Bronchial epithelial cell (primary cell): ENCODE results near the gene SETD1A. TPM values are rescaled to one million over a fixed set of nuclear protein-coding genes. Genes with fewer than 3 reads are reported as not detected.

Source experiments
- DNase-seq: peaks from one replicate; pipeline ENCODE4 v3.0.0-alpha.2; 2010; ENCODE audit warnings: low read depth
- FAIRE-seq: peaks from 2 replicates; lab custom pipeline; 2011; peaks lifted over from hg19 to GRCh38; lab: Jason Lieb, UNC
- H3K27me3 ChIP-seq: 2 replicates; pipeline ENCODE4 v1.5.1; 2011; ENCODE audit warnings: low read length; ENCODE audit not compliant: control insufficient read depth, insufficient read depth
- H3K36me3 ChIP-seq: 2 replicates; pipeline ENCODE4 v1.5.1; 2011; ENCODE audit warnings: low read length; ENCODE audit not compliant: control insufficient read depth, insufficient read depth
- H3K4me3 ChIP-seq: 2 replicates; pipeline ENCODE4 v1.5.1; 2011; ENCODE audit warnings: mild to moderate bottlenecking, low read depth, low read length, control low read depth
- CTCF ChIP-seq: IDR thresholded peaks from 2 replicates; pipeline ENCODE4 v1.5.1; 2011; ENCODE audit warnings: mild to moderate bottlenecking, moderate library complexity, low read length, control low read depth, inconsistent platforms; ENCODE audit not compliant: insufficient read depth, severe bottlenecking
- total RNA-seq: library from RNA; depleted of rRNA; stranded (reverse); fragments of >200 nt; gene quantifications from 2 replicates; pipeline ENCODE4 v1.2.1, GENCODE V29; 2014

The SETD1A gene
- total RNA-seq, 1 donor from 2014 or later: 1.3 TPM

DNA sequence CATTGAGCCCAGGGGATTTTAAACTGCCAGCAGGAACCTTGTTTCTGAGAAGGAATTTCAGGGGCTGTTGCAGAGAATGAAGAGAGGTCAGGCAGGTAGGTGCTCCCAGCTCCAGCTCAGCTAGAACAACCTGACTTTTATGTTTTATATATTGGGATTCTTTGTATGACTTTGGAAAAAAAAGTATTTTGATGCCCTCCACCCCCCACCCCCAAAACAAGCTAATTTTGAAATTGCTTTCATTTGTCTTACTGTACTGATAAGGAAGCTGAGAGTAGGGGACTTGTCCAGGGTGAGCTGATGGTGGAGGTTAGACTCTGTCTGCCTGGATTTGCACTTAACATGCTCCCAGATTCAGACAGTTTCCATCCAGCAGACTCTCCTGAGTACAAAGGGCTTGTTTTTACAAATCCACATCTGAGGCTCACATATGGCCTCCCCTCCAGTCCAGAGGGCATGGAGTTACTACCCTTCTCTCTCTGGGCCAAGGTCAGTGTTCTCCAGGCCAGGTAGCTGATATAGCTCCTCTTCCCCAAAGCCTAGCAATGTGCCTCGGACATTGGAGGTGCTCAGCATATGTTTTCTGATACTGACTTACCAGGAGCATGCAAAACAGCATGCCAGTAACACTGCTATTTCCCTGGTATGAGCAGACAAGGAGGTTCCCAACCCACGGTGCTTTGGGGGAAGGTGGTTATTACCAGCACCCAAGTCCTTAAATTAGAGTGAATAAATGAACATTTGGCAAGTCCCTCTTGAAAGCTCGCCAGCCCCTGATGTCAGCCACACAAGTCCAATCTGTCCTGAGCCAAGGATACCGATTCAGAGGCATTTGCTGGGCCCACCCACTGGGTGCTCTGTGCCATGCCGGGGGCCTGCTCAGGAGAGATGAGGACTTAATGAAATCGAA is 41.6 kb downstream of the SETD1A start:
- no peak for TF ChIP-seq CTCF
- no peak for DNase-seq
- FAIRE-seq: no peak
- Histone ChIP-seq H3K27me3 (no peaks in the 10 kb centered on the region), H3K4me3 (no peak overlapping the region), H3K36me3 (no peaks in the 10 kb centered on the region)

GRCh38 chr16:31000671-31001382 is 43.3 kb downstream of the SETD1A start:
- no peak overlapping the region for H3K4me3 ChIP-seq
- TF ChIP-seq CTCF: no peak
- H3K36me3 ChIP-seq: no peaks in the 10 kb centered on the region
- no peak for FAIRE-seq
- no peaks in the 10 kb centered on the region for H3K27me3 ChIP-seq
- DNase-seq: no peak

DNA sequence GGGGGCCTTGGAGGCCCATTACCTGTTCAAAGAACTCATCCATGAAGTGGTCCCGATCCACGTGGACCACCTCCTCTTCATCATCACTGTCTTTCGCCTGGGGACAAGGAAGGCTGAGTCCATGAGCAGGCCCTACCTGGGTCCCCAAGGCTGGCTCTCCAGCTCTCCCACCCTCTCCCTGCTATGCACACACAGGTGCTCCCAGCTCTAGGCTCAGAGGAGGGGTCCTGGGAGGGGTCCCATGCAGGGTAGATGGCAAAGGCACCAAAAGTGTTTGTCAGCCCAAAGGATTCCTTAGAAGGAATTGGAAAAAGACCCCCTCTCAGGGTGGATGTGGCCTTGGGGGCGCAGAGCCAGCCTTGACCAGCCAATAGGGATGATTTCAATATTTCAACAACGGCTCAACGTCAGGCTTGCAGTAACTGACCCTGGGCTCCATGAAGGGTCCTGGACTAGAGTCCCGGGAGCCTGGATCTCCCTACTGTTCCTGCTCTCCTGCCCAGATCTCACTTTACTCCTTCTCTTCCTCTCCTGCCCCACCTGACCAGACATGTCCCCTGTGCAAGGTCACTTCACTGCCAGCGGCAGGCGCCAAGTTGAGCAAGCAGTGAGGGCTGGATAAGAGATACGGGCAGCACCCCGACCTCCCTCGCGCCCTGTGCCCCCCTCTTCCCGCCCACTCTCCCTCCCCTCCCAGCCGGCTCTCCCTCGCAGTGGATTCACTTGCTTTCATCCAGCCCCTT is 44.1 kb downstream of the SETD1A start:
- Histone ChIP-seq H3K36me3 (no peaks in the 10 kb centered on the region), H3K27me3 (no peaks in the 10 kb centered on the region), H3K4me3 (no peak overlapping the region)
- no peak for TF ChIP-seq CTCF
- DNase-seq (no peak), FAIRE-seq (no peak)

DNA sequence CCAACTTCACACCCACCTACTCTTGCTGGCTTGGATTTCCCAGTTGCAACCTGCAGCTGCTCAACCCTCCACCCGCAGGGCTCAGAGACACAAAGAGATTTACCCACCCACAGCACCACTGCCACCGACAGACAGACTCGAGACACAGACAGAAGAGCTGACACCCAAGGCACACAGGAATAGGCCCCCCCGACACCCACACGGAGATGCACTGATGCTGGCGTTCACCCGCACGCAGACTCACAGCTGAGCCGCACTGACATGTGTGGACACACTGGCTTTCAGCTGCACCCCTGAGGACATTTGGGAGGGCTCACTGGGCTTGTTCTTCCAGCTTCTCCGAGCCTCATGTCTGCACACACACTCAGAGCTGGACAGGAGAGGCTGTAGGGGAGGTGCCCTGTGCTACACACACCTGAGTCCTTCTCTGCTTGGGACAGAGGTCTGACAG is 44.7 kb downstream of the SETD1A start:
- Histone ChIP-seq H3K36me3 (no peaks in the 10 kb centered on the region), H3K4me3 (no peak overlapping the region), H3K27me3 (no peaks in the 10 kb centered on the region)
- DNase-seq (peak; percentile 67), FAIRE-seq (no peak)
- no peak for TF ChIP-seq CTCF

GRCh38 chr16:31002862-31003341 is 45.3 kb downstream of the SETD1A start:
- no peaks in the 10 kb centered on the region for H3K27me3 ChIP-seq
- TF ChIP-seq CTCF: no peak
- H3K36me3 ChIP-seq: no peaks in the 10 kb centered on the region
- DNase-seq: no peak
- FAIRE-seq: no peak
- no peak overlapping the region for H3K4me3 ChIP-seq
